SK-N-SH (cell line): ENCODE measurements around the gene ANKRD10. TPM values are rescaled to one million over a fixed set of nuclear protein-coding genes. Genes with fewer than 3 reads are reported as not detected.
A peak's percentile ranks its signal among the peaks of the same experiment; 100 is the strongest.

ENCODE experiments used
- CTCF ChIA-PET: fragments of 300-600, 350-600 bp; formaldehyde crosslinking; extraction: SDS; loops from one replicate; lab custom pipeline; 2021; lab: Yijun Ruan, JAX
- POLR2A ChIA-PET: fragments of 350-600 bp; sonication (Branson Sonifier 250); formaldehyde crosslinking; extraction: SDS; loops from one replicate; lab custom pipeline; 2020; ENCODE audit warnings: antibody characterized with exemption, inconsistent platforms; lab: Yijun Ruan, JAX
- DNase-seq: peaks from one replicate; pipeline ENCODE4 v3.0.0; 2012
- H2AFZ ChIP-seq: fragments of 200-600 bp; sonication (generic); 2 replicates; pipeline ENCODE4 v1.8.1; 2016; ENCODE audit warnings: antibody characterized with exemption, mild to moderate bottlenecking, low read depth
- H3F3A ChIP-seq: fragments of 200-600 bp; sonication (generic); replicated peaks from 2 replicates; pipeline ENCODE3; 2016; ENCODE audit warnings: antibody characterized with exemption, mild to moderate bottlenecking; ENCODE audit not compliant: insufficient read depth
- H3K27ac ChIP-seq, 2 experiments: fragments of 200-500 bp in 1 of 2; fragments of 200-600 bp in 1 of 2; sonication (Bioruptor generic) in 1 of 2; sonication (generic), shearing (Covaris generic) in 1 of 2; 2 replicates each; pipeline versions ENCODE4 v1.5.1 to v1.6.1; 2014 to 2016; ENCODE audit warnings: low read depth in 2 of 2, inconsistent platforms in 1 of 2, low read length in 1 of 2, mild to moderate bottlenecking in 1 of 2, mixed read lengths in 1 of 2
- H3K27me3 ChIP-seq: fragments of 200-600 bp; sonication (generic), shearing (Covaris generic); 2 replicates; pipeline ENCODE4 v1.6.1; 2016; ENCODE audit warnings: mixed run types; ENCODE audit not compliant: insufficient read depth
- H3K36me3 ChIP-seq, 2 experiments: fragments of 200-500 bp in 1 of 2; fragments of 200-600 bp in 1 of 2; sonication (Bioruptor generic) in 1 of 2; sonication (generic) in 1 of 2; replicated peaks in 1 of 2; 2 replicates each; pipeline versions ENCODE3 to v1.5.1; 2014 to 2016; ENCODE audit warnings: low read length in 1 of 2, mild to moderate bottlenecking in 1 of 2; ENCODE audit not compliant: insufficient read depth in 2 of 2, control insufficient read depth in 1 of 2
- H3K4me1 ChIP-seq, 2 experiments: fragments of 200-500 bp in 1 of 2; fragments of 200-600 bp in 1 of 2; sonication (Bioruptor generic) in 1 of 2; sonication (generic), shearing (Covaris generic) in 1 of 2; 2 replicates each; pipeline versions ENCODE4 v1.5.1 to v1.6.1; 2014 to 2016; ENCODE audit warnings: low read depth in 1 of 2, low read length in 1 of 2, mixed run types in 1 of 2; ENCODE audit not compliant: insufficient read depth in 2 of 2, control insufficient read depth in 1 of 2
- H3K4me2 ChIP-seq: fragments of 200-600 bp; sonication (generic), shearing (Covaris generic); 2 replicates; pipeline ENCODE4 v1.6.1; 2017; ENCODE audit warnings: mixed run types
- H3K4me3 ChIP-seq, 2 experiments: fragments of 200-500 bp in 1 of 2; fragments of 200-600 bp in 1 of 2; sonication (Bioruptor generic) in 1 of 2; sonication (generic), shearing (Covaris generic) in 1 of 2; 2 replicates each; pipeline versions ENCODE4 v1.5.1 to v1.8.1; 2014 to 2016; ENCODE audit warnings: low read depth in 2 of 2, inconsistent platforms in 1 of 2, low read length in 1 of 2, mild to moderate bottlenecking in 1 of 2, mixed read lengths in 1 of 2, moderate library complexity in 1 of 2
- H3K79me2 ChIP-seq: fragments of 200-600 bp; sonication (generic); 2 replicates; pipeline ENCODE4 v1.8.1; 2017; ENCODE audit warnings: mild to moderate bottlenecking; ENCODE audit not compliant: insufficient read depth
- H3K9ac ChIP-seq: fragments of 200-600 bp; sonication (generic); 2 replicates; pipeline ENCODE4 v1.6.1; 2017; ENCODE audit warnings: mixed run types
- H3K9me2 ChIP-seq: fragments of 200-600 bp; sonication (generic); 2 replicates; pipeline ENCODE4 v1.6.1; 2017; ENCODE audit warnings: mixed run types
- H3K9me3 ChIP-seq: fragments of 200-600 bp; sonication (generic); 2 replicates; pipeline ENCODE4 v1.6.1; 2017; ENCODE audit warnings: mixed run types, mild to moderate bottlenecking, moderate library complexity
- H4K20me1 ChIP-seq: fragments of 200-600 bp; sonication (generic); 2 replicates; pipeline ENCODE4 v1.6.1; 2017; ENCODE audit warnings: mild to moderate bottlenecking, mixed run types; ENCODE audit not compliant: insufficient read depth
- ELF1 ChIP-seq: IDR thresholded peaks from 2 replicates; pipeline ENCODE4 v1.4.0; 2012
- FOSL2 ChIP-seq: IDR thresholded peaks from 2 replicates; pipeline ENCODE4 v1.4.0; 2012; ENCODE audit warnings: low read depth, mild to moderate bottlenecking, moderate library complexity, borderline replicate concordance
- FOXJ3 ChIP-seq: sonication (generic); formaldehyde crosslinking; IDR thresholded peaks from 2 replicates; pipeline ENCODE4 v1.5.1; 2020; ENCODE audit warnings: mild to moderate bottlenecking, missing genetic modification reagents
- NFIC ChIP-seq: IDR thresholded peaks from 2 replicates; pipeline ENCODE4 v1.4.0; 2012; ENCODE audit warnings: borderline replicate concordance
- SMC3 ChIP-seq: IDR thresholded peaks from 2 replicates; pipeline ENCODE4 v1.6.1; 2012; ENCODE audit warnings: low read depth, low read length, improper control_type of control experiment
- TEAD4 ChIP-seq: IDR thresholded peaks from 2 replicates; pipeline ENCODE4 v1.4.0; 2012; ENCODE audit warnings: mild to moderate bottlenecking, borderline replicate concordance; ENCODE audit not compliant: insufficient read depth
- WGBS: methylation state at CpG from one replicate; pipeline ENCODE4 v1.1.6; 2017; ENCODE audit warnings: low lambda C conversion rate; 5-methylcytosine and 5-hydroxymethylcytosine counted together
- polyA plus RNA-seq, 3 experiments: library from polyadenylated mRNA; depleted of rRNA; stranded (reverse); fragments of >200 nt; gene quantifications; 2 replicates each; pipeline ENCODE4 v1.2.3, GENCODE V29; 2012
- TF ChIP-seq, protein P1 (sequence below): IDR thresholded peaks from 2 replicates; pipeline ENCODE4 v1.6.1; 2012; ENCODE audit warnings: mild to moderate bottlenecking, low read depth, low read length, moderate library complexity
- TF ChIP-seq, protein P2 (sequence below): fragments of 150-350 bp; IDR thresholded peaks from 2 replicates; pipeline ENCODE4 v1.6.1; 2016; ENCODE audit warnings: mild to moderate bottlenecking, low read depth, low read length

ANKRD10 gene
- polyA plus RNA-seq, 1 of the 3 experiments (the other 2 are of a cell fraction): 53.2 TPM

DNA sequence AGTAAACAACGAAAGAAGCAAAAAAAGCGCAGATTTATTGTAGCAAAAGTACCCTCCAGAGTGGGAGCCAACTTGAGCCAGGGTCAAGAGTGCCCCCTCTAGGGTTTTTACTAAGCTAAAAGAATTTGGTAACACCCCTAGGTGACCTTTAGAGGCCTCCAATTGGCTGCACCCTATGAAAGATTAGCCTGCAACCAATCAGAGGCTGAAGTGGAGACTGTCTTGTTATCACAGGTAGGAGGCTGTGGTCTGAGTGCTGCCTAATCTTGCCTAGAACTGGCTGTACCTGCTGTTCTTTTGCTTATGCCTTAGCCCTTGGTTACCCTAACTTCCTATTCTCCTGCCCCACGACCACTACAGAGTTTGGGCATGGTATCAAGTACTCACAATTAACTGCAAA lies 38.3 kb downstream of the ANKRD10 start:
- Histone ChIP-seq H3K9ac (no peak overlapping the region), H3K9me2 (no peaks in the 10 kb centered on the region), H3K36me3 (no peaks in the 10 kb centered on the region), H3K4me2 (no peak overlapping the region), H3K9me3 (no peaks in the 10 kb centered on the region), H3F3A (peaks cover 3% of the 10 kb centered on the region), H2AFZ (no peak overlapping the region), H4K20me1 (no peaks in the 10 kb centered on the region), H3K4me1 (peaks cover 5 to 12% of the 10 kb centered on the region in 2 experiments; a peak in 2 of 4 replicates), H3K27me3 (no peaks in the 10 kb centered on the region), H3K79me2 (no peaks in the 10 kb centered on the region), H3K27ac (no peak overlapping the region), H3K4me3 (no peak overlapping the region)
- ChIA-PET POLR2A (interaction anchor here (1.2 kb wide), 1 partner anchor 38 kb away, joined by 4 read pairs; the partner anchor contains the start of gene ANKRD10), CTCF (no interaction called here)
- DNase-seq: no peak
- TF ChIP-seq, protein P1, sequence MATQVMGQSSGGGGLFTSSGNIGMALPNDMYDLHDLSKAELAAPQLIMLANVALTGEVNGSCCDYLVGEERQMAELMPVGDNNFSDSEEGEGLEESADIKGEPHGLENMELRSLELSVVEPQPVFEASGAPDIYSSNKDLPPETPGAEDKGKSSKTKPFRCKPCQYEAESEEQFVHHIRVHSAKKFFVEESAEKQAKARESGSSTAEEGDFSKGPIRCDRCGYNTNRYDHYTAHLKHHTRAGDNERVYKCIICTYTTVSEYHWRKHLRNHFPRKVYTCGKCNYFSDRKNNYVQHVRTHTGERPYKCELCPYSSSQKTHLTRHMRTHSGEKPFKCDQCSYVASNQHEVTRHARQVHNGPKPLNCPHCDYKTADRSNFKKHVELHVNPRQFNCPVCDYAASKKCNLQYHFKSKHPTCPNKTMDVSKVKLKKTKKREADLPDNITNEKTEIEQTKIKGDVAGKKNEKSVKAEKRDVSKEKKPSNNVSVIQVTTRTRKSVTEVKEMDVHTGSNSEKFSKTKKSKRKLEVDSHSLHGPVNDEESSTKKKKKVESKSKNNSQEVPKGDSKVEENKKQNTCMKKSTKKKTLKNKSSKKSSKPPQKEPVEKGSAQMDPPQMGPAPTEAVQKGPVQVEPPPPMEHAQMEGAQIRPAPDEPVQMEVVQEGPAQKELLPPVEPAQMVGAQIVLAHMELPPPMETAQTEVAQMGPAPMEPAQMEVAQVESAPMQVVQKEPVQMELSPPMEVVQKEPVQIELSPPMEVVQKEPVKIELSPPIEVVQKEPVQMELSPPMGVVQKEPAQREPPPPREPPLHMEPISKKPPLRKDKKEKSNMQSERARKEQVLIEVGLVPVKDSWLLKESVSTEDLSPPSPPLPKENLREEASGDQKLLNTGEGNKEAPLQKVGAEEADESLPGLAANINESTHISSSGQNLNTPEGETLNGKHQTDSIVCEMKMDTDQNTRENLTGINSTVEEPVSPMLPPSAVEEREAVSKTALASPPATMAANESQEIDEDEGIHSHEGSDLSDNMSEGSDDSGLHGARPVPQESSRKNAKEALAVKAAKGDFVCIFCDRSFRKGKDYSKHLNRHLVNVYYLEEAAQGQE: no peak
- TF ChIP-seq ELF1 (no peak), NFIC (no peak)
- 90% methylated on average over 3 of the region's 3 CpGs for WGBS

DNA sequence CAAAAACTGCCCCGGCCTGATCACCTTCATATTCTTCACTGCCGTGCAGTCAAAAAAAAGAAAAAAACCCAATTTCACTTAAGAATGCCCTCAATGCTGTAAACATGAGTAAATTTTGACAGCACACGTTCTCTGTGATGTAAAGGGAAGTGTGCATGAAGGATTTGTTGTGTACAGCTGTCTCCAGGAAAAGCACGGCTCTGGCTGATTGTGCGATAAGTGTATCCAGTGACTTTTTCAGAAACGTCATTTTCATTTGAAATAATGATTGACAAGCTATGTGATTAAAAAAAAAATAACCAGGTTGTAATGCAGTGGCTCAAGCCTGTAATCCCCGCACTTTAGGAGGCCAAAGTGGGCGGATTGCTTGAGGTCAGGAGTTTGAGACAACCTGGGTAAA lies 39.6 kb downstream of the ANKRD10 start:
- CTCF ChIA-PET: interaction anchor here (0.9 kb wide), 1 partner anchor 30 kb away, joined by 3 read pairs; no protein-coding TSS in a partner anchor
- H3K27me3 ChIP-seq: no peaks in the 10 kb centered on the region
- DNase-seq: no peak
- no peaks in the 10 kb centered on the region for H3K9me3 ChIP-seq
- peaks cover 3% of the 10 kb centered on the region for H3F3A ChIP-seq
- POLR2A ChIA-PET: no interaction called here
- H3K9ac ChIP-seq: peak overlapping the region; percentile 48; the same call in 1 of the 2 replicates
- no peak overlapping the region for H3K27ac ChIP-seq
- no peaks in the 10 kb centered on the region for H3K79me2 ChIP-seq
- peak overlapping the region; percentile 92 for H2AFZ ChIP-seq
- WGBS: 84% methylated on average over 8 of the region's 8 CpGs
- peaks cover 15 to 16% of the 10 kb centered on the region in 2 experiments; a peak in 3 of 4 replicates for H3K4me1 ChIP-seq
- no peaks in the 10 kb centered on the region for H4K20me1 ChIP-seq
- no peak for TF ChIP-seq SMC3
- no peak for TF ChIP-seq FOXJ3
- TF ChIP-seq FOSL2: no peak
- no peak for TF ChIP-seq TEAD4
- TF ChIP-seq, protein P2, sequence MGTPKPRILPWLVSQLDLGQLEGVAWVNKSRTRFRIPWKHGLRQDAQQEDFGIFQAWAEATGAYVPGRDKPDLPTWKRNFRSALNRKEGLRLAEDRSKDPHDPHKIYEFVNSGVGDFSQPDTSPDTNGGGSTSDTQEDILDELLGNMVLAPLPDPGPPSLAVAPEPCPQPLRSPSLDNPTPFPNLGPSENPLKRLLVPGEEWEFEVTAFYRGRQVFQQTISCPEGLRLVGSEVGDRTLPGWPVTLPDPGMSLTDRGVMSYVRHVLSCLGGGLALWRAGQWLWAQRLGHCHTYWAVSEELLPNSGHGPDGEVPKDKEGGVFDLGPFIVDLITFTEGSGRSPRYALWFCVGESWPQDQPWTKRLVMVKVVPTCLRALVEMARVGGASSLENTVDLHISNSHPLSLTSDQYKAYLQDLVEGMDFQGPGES: no peak
- H3K9me2 ChIP-seq: no peaks in the 10 kb centered on the region
- H3K36me3 ChIP-seq: no peaks in the 10 kb centered on the region
- H3K4me2 ChIP-seq: peak overlapping the region; percentile 67
- H3K4me3 ChIP-seq: 0 out of 4 replicates have a peak overlapping the region, but pooled peaks of 1 of the 2 experiments have one; percentile 42
